Daoy (cell line): ENCODE measurements around the gene ENOPH1. TPM values are rescaled to one million over a fixed set of nuclear protein-coding genes. Genes with fewer than 3 reads are reported as not detected.

Experiments used
- DNase-seq: peaks from one replicate; pipeline ENCODE4 v3.0.0-alpha.2; 2015; ENCODE audit warnings: low read depth
- total RNA-seq: library from RNA; depleted of rRNA; stranded (reverse); fragments of >200 nt; shearing (Covaris generic); gene quantifications from 2 replicates; pipeline ENCODE4 v1.2.3, GENCODE V29; 2014

ENOPH1 gene
- total RNA-seq, 1 experiment from 2014 or later: 29.8 TPM

DNA sequence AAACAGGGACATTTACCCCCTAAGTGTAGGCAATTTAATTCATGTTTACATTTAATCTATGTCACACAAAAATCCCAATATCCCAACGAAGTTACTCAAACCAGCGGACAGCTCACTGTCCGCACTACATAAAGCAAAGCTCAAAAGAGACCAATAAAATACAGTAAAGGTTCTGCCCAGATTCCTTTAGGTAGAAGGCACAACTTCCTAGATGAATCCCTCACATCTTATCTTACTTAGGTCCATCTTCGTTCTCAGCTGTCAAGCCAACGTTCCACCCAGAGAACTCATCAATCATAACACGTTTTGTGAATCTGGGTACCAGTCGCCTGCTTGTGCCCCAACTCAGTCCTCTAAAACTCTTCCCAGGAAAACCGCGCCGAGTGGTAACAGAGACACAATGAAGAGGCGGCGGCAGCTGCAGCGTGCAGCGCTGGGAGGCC is 1.8 kb upstream of the ENOPH1 start:
- DNase-seq: no peak

DNA sequence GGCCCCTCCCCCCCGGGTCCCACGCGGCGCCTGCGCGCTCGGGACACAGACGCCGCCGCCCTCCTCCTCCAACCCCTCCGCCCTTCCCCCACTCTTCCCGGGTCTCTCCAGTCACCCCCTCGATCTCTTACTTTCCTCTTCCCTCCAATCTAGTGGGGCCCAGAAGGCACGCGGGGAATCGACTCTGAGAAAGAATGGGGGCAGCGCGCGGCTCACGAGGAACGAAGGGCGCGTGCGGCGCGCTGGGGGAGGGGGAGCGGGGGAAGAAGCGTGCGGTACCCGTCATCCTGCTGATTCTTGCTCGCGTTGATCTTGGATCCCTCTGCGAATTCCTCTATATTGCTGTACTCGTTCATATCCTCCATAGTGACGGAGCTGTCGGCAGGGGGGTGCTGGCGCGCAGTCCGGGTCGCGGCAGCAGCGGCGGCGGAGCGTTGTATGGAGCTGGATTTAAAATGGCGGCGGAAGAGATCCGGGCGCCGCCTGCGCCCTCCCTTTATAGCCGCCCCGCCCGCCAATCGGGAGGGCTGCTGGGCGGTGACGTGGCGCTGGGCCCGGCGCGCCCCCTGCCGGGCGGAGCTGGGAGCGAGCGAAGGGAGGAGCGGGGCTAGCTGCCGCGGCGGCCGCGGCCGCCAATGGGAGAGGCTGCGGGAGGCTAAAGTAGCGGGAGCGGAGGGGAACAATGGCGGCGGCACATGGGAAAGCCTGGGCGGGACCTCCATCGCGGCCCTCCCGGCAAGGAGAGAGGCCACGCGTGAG is 1.2 kb upstream of the ENOPH1 start:
- DNase-seq: peak; percentile 90

DNA sequence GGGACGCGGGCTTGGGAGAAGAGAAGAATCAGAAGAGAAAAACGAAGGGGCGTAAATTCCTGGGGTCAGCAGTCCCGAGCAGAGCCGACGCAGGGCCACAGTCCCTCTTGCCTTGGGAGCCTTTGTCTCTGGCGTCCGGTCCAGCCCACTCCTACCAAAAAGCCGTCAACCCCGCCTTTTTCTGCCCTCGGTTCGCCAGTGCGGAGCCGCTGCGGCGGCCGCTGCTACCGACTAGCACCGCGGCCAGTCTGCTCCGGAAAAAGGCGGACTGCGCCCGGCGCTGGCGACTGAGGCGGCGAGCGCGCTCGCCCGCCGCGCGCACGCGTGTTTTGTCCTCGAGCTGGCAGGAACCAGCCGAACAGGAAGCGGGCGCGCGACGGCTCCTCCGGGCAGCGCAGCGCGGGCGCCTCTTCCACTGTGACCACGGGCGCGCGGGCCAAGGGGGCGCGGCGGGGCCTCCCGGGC is 630 bp upstream of the ENOPH1 start:
- no peak for DNase-seq

DNA sequence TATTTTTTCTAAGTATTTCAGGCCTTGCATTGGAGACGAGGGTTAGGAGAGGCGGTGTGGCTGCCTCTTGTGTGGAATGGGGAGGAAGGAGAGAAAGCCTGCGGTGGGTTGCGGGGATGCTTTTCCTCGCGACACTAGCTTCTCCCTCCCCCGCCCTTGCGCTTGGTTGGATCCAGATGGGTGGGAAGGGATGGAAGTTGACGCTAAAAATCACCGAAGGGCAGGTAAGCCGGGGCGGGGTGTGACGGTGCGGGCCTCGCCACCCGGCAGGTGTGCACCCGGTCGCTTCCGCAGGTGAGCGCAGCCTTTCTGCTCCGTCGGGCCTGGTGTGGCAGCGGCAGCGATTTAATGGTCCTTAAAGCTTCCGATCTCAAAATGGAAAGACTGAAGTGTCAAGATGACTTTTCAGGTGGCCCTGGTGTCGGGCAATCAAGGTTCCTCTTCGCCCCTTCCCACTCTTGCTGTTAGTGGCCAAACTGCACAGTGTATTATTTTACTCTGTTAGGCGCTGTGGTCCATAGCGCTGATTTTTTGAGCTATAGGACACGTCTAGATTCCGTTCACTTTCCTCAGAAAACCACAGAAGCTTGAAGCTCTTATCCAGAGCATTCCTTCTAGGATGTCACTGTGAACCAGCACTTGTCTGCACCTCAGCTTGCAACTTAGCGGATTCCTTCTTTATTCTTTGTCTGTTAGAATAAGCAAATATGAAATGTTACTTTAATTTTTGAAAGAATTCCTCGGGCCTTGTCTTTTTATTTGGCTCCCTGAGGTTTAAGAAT is 765 bp downstream of the ENOPH1 start:
- peak; percentile 12 for DNase-seq

DNA sequence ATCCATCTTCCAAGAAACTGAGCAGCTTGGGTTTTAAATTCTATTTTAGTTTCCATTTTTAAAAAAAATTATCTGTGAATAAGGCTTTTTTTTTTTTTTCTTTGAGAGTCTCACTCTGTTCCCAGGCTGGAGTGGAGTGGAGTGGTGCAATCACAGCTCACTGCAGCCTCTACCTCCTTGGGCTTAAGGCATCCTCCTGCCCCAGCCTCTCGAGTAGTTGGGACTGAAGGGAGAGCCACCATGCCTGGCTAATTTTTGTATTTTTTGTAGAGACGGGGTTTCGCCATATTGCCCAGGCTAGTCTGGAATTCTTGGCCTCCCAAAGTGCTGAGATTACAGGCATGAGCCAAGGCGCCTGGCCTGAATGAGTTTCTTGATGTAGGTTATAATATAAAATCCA is 1.4 kb downstream of the ENOPH1 start:
- no peak for DNase-seq

GRCh38 chr4:82432596-82432995 is 2.2 kb downstream of the ENOPH1 start:
- no peak for DNase-seq

DNA sequence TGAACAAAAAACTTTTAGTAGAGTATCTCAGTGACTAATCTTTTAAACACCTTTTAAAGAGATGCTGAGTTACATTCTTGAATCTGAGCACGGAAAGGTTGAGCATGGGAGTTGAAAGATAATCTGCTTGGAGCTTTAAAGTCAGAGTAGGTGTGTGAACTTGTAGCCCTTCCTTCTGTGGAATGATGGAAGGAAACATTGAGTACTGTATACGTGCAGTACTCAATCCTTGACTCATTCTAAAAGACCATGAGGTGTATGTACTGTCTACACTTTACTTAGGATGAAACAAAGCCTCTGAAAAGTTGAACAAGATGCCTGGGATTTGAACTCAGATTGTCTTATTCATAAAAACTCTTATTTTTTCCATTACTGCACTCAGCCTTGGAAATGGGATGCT is 3.4 kb downstream of the ENOPH1 start:
- no peak for DNase-seq

- no peak for DNase-seq
These were observed 4.6 kb downstream of the ENOPH1 start for GRCh38 chr4:82434949-82435348.

DNA sequence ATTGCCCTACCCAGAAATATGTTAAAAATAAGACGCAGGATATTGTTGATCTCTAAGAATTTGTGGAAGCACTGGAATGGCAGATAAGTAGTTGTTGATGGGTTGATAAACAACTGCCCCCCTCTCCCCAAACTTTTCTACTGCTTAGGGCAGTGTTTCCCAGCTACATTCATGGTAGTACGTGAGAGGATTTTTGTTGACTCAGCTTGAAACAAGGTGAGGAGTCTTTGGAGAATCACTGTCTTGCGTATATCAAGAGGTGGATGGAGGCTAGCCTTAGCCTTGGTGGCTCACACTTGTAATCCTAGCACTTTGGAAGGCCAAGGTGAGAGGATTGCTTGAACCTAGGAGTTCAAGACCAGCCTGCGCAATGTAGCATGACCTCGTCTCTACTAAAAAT is 5.7 kb downstream of the ENOPH1 start:
- DNase-seq: no peak

GRCh38 chr4:82436780-82437179 is 6.4 kb downstream of the ENOPH1 start:
- DNase-seq: no peak

- no peak for DNase-seq
These were observed 7.1 kb downstream of the ENOPH1 start for GRCh38 chr4:82437285-82438005.

GRCh38 chr4:82439088-82439487 is 8.7 kb downstream of the ENOPH1 start:
- DNase-seq: no peak

GRCh38 chr4:82447886-82448285 is 17.5 kb downstream of the ENOPH1 start:
- DNase-seq: no peak

- no peak for DNase-seq
These were observed 20.8 kb downstream of the ENOPH1 start for GRCh38 chr4:82450966-82451755.

DNA sequence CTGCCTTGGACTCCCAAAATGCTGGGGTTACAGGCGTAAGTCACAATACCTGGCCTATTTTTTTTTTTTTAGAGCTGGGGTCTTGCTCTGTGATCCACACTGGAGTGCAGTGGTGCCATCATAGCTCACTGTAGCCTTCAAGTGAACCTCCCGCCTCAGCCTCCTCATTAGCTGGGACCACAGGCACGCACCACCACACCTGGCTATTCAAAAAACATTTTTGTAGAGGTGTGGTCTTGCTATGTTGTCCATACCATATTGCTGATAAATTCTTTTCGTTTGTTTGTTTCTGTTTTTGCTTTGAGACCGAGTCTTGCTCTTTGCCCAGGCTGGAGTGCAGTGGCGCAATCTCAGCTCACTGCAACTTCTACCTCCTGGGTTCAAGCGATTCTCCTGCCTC is 21.6 kb downstream of the ENOPH1 start:
- DNase-seq: no peak

DNA sequence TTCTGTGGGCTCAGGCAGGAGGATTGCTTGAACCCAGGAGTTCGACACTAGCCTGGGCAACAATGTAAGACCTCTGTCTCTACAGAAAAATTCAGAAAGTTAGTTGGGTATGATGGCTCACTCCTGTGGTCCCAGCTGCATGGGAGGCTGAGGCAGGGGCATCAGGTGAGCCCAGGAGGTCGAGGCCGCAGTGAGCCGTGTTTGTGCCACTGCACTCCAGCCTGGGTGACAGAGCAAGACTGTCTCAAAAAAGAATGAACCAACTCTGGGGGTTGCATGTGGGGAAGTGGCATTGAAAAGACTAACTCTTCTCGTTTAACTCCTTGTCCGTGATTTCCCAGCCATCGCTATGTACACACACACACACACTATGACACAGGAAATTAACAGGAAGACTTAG is 26.9 kb downstream of the ENOPH1 start:
- no peak for DNase-seq

DNA sequence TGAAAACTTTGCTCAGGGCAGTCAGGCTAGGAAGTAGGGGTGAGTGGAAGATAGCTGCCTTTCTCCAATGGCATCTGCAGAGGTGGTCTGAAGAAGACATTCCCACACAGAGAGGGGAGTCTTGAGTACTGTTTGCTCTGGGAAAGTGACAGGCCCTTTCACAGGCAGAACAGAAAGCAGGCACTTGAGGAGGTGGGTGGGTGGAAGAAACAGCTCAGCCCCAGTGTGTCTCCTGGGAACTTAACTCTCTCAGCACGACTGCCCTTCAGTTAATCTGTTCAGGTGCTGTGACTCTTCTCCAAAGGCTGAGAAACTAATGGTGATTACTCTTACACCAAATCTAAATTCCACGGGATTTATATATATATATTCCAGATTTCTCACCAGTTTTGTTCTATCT is 28.3 kb downstream of the ENOPH1 start:
- DNase-seq: no peak

DNA sequence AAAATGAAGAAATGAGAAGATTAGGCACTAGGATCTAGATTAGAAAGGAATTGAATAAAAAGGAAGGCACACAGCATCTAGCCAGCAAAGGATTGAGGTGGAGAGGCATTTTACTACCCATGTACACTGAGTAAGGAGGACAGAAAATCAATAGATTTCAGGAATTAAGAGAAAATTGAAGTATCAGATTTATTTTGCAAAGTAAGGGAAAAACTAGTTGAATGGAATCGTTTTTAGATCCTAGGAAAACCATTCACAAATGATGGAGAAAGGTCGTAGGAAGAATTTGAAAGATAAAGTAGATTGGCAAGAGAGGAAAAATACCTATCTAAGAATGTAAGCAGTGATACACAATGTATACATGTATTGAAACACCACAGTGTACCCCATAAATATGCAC is 31.3 kb downstream of the ENOPH1 start:
- DNase-seq: no peak

- peak; percentile 61 for DNase-seq
These were observed 32.0 kb downstream of the ENOPH1 start for GRCh38 chr4:82462415-82462831.

- DNase-seq: no peak
These were observed 32.8 kb downstream of the ENOPH1 start for GRCh38 chr4:82463221-82463620.

DNA sequence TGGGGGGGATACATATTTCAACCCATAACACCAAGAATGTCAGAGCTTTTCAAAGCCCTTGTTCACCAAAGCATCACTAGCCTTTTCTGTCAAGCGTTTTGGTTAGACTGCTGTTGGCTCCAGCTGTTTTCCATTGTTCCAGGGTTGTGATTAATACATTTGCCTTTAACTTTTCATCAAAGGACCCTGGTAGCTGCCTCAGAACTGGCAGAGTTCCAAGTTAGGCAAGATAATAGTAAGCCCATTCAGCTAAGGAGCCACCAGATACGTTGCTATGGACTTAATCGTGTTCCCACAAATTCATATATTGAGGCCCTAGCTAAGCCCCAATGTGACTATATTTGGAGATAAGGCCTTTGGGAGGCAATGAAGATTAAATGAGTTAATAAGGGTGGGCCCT is 37.1 kb downstream of the ENOPH1 start:
- no peak for DNase-seq
